ENCODE measurements around the gene MYADM.

DNA sequence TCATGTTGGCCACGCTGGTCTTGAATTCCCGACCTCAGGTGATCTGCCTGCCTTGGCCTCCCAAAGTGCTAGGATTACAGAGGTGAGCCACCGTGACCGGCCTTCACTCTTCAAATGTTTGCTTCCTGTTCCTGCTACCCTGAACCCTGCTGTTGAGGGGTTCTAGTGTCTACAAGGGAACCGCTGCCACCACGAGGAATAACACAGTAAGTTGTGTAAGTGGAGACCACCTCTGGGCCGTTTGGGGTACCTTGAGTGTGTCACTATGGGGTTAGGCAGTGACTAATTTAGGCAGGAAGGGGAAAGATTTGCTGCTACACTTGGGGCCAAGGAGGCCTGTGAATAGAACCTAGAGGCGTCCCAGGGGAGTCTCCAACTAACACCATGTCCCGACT, 2.2 kb upstream of the MYADM start:
- TF ChIP-seq POLR2A (IDR thresholded peaks at IDR 0.05) = no peak
- TF ChIP-seq, protein P1, sequence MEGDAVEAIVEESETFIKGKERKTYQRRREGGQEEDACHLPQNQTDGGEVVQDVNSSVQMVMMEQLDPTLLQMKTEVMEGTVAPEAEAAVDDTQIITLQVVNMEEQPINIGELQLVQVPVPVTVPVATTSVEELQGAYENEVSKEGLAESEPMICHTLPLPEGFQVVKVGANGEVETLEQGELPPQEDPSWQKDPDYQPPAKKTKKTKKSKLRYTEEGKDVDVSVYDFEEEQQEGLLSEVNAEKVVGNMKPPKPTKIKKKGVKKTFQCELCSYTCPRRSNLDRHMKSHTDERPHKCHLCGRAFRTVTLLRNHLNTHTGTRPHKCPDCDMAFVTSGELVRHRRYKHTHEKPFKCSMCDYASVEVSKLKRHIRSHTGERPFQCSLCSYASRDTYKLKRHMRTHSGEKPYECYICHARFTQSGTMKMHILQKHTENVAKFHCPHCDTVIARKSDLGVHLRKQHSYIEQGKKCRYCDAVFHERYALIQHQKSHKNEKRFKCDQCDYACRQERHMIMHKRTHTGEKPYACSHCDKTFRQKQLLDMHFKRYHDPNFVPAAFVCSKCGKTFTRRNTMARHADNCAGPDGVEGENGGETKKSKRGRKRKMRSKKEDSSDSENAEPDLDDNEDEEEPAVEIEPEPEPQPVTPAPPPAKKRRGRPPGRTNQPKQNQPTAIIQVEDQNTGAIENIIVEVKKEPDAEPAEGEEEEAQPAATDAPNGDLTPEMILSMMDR (IDR thresholded peaks at IDR 0.05) = no peak

All from lower leg skin (tissue), 3 donors.